DND-41 (cell line): ENCODE results near the gene PFN1.

Experiments
- ATAC-seq: fragments of 200-7000 bp; cut with Tn5 transposase; 3 replicates; pipeline ENCODE4 v1.9.1; 2021; ENCODE audit warnings: low read depth; ENCODE audit not compliant: insufficient read depth
- DNase-seq: peaks from one replicate; pipeline ENCODE4 v3.0.0-alpha.2; 2020
- H2AFZ ChIP-seq: 2 replicates; pipeline ENCODE4 v1.6.0; 2012; ENCODE audit warnings: low read depth, low read length
- H3K27ac ChIP-seq: 2 replicates; pipeline ENCODE4 v1.5.1; 2012; ENCODE audit warnings: low read length, inconsistent platforms
- H3K27me3 ChIP-seq: fragments of 200-600 bp; sonication (generic); 2 replicates; pipeline ENCODE4 v1.6.0; 2012; ENCODE audit warnings: low read length, mild to moderate bottlenecking, inconsistent platforms; ENCODE audit not compliant: insufficient read depth, poor library complexity
- H3K36me3 ChIP-seq: 2 replicates; pipeline ENCODE4 v1.5.1; 2012; ENCODE audit warnings: low read length, inconsistent platforms; ENCODE audit not compliant: insufficient read depth
- H3K4me1 ChIP-seq: 2 replicates; pipeline ENCODE4 v1.5.1; 2012; ENCODE audit warnings: mild to moderate bottlenecking, low read length; ENCODE audit not compliant: insufficient read depth
- H3K4me2 ChIP-seq: 2 replicates; pipeline ENCODE4 v1.6.0; 2012; ENCODE audit warnings: mild to moderate bottlenecking, moderate library complexity, low read length, inconsistent platforms; ENCODE audit not compliant: insufficient read depth
- H3K4me3 ChIP-seq, 2 experiments: fragments of 200-600 bp in 1 of 2; shearing (Covaris generic) in 1 of 2; 2 replicates each; pipeline ENCODE4 v1.5.1; 2012 to 2016; ENCODE audit warnings: inconsistent platforms in 2 of 2, low read length in 2 of 2, mild to moderate bottlenecking in 2 of 2, low read depth in 1 of 2, moderate library complexity in 1 of 2
- H3K79me2 ChIP-seq: 2 replicates; pipeline ENCODE4 v1.6.0; 2012; ENCODE audit warnings: low read length, inconsistent platforms; ENCODE audit not compliant: insufficient read depth
- H3K9ac ChIP-seq: 2 replicates; pipeline ENCODE4 v1.6.0; 2012; ENCODE audit warnings: low read depth, mild to moderate bottlenecking, inconsistent platforms, low read length, moderate library complexity
- H3K9me3 ChIP-seq: 2 replicates; pipeline ENCODE4 v1.5.1; 2012; ENCODE audit warnings: low read length, moderate library complexity, mild to moderate bottlenecking, inconsistent platforms; ENCODE audit not compliant: insufficient read depth, severe bottlenecking
- H4K20me1 ChIP-seq: 2 replicates; pipeline ENCODE4 v1.6.0; 2012; ENCODE audit warnings: low read length; ENCODE audit not compliant: insufficient read depth
- EZH2 ChIP-seq: IDR thresholded peaks from 3 replicates; pipeline ENCODE4 v1.6.1; 2012; ENCODE audit warnings: borderline replicate concordance, low read depth, mild to moderate bottlenecking, moderate library complexity, low read length, inconsistent platforms; ENCODE audit not compliant: severe bottlenecking
- TF ChIP-seq, protein P1 (sequence below): IDR thresholded peaks from 2 replicates; pipeline ENCODE4 v1.5.1; 2012; ENCODE audit warnings: borderline replicate concordance, low read length, moderate library complexity, mild to moderate bottlenecking; ENCODE audit not compliant: poor library complexity, severe bottlenecking; ENCODE audit errors: extremely low read depth

PFN1 gene

DNA sequence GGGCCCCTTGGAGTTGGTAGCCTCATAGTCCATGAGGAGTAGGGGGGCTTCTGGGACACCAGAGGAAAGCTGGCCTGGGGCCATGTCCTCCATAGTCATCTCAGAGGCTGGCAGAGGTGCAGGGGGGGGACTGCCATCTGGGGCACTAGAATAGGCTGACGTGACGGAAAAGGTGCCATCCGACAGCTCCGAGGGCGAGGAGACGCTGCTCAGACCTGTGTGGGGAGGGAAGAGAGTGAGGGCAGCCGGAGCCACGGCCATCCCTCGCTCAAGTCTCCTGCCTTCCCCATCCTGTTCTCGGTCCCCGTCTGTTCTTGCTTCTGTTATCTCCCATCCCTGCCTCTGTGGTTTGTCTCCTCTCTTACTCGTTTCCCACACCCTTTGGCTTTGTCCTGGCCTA is 24.0 kb upstream of the PFN1 start:
- no peak overlapping the region for H2AFZ ChIP-seq
- H3K79me2 ChIP-seq: peaks cover 19% of the 10 kb centered on the region
- H4K20me1 ChIP-seq: peaks cover 4% of the 10 kb centered on the region
- no peak overlapping the region for H3K27ac ChIP-seq
- H3K9ac ChIP-seq: no peak overlapping the region
- peaks cover 19% of the 10 kb centered on the region for H3K4me1 ChIP-seq
- TF ChIP-seq EZH2: no peak
- TF ChIP-seq, protein P1, sequence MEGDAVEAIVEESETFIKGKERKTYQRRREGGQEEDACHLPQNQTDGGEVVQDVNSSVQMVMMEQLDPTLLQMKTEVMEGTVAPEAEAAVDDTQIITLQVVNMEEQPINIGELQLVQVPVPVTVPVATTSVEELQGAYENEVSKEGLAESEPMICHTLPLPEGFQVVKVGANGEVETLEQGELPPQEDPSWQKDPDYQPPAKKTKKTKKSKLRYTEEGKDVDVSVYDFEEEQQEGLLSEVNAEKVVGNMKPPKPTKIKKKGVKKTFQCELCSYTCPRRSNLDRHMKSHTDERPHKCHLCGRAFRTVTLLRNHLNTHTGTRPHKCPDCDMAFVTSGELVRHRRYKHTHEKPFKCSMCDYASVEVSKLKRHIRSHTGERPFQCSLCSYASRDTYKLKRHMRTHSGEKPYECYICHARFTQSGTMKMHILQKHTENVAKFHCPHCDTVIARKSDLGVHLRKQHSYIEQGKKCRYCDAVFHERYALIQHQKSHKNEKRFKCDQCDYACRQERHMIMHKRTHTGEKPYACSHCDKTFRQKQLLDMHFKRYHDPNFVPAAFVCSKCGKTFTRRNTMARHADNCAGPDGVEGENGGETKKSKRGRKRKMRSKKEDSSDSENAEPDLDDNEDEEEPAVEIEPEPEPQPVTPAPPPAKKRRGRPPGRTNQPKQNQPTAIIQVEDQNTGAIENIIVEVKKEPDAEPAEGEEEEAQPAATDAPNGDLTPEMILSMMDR: no peak
- no peak overlapping the region for H3K4me2 ChIP-seq
- no peak overlapping the region for H3K4me3 ChIP-seq
- no peaks in the 10 kb centered on the region for H3K9me3 ChIP-seq
- no peak for DNase-seq
- H3K27me3 ChIP-seq: no peaks in the 10 kb centered on the region
- ATAC-seq: no peak
- H3K36me3 ChIP-seq: peaks cover 74% of the 10 kb centered on the region

DNA sequence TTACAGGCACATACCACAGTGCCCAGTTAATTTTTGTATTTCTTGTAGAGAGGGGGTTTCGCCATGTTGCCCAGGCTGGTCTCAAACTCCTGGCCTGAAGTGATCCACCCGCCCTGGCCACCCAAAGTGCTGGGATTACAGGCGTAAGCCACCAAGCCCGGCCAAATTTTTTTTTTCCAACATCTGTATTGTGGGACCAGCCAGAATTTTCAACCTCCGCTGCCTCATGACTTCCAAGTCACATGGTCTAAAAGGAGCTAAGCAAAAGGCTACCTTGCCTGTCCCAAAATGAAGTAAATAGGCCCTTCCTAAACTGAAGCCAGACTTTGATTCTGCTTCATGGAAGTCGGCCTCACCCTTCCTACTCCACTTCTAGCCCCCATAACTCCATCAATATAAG is 23.5 kb upstream of the PFN1 start:
- no peak overlapping the region for H2AFZ ChIP-seq
- peaks cover 69% of the 10 kb centered on the region for H3K36me3 ChIP-seq
- H3K79me2 ChIP-seq: peaks cover 20% of the 10 kb centered on the region
- no peak overlapping the region for H3K4me3 ChIP-seq
- no peaks in the 10 kb centered on the region for H3K9me3 ChIP-seq
- peaks cover 4% of the 10 kb centered on the region for H4K20me1 ChIP-seq
- no peak overlapping the region for H3K9ac ChIP-seq
- TF ChIP-seq, protein P1: no peak
- TF ChIP-seq EZH2: no peak
- H3K27me3 ChIP-seq: no peaks in the 10 kb centered on the region
- DNase-seq: no peak
- no peak overlapping the region for H3K27ac ChIP-seq
- H3K4me2 ChIP-seq: no peak overlapping the region
- no peak for ATAC-seq
- H3K4me1 ChIP-seq: peaks cover 19% of the 10 kb centered on the region

DNA sequence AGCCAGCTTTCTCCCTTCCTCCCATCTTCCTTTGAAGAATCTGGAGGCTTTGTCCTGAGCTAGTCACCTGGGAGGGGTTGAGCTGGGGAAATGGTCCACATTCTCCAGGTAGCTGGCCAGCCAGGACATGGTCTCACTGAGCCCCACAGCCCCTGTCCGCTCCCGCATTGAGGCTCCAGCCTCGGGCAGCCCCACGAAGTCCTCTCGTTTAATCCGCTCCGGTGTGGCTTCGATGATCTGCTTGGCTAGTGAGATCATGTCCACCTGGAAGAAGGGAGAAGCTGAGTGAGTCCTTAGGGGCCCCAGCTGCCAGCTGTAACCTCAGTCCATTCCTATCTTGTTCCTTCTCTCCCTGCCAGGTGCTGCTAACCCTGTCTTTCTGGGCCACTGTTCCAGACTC is 21.9 kb upstream of the PFN1 start:
- Histone ChIP-seq H3K27ac (no peak overlapping the region), H3K27me3 (no peaks in the 10 kb centered on the region), H3K4me3 (no peak overlapping the region), H3K9ac (no peak overlapping the region), H3K36me3 (peaks cover 64% of the 10 kb centered on the region), H3K4me1 (peaks cover 32% of the 10 kb centered on the region), H2AFZ (no peak overlapping the region), H3K4me2 (no peak overlapping the region), H3K79me2 (peaks cover 34% of the 10 kb centered on the region), H3K9me3 (no peaks in the 10 kb centered on the region), H4K20me1 (peaks cover 4% of the 10 kb centered on the region)
- TF ChIP-seq, protein P1: no peak
- no peak for TF ChIP-seq EZH2
- ATAC-seq: no peak
- no peak for DNase-seq

DNA sequence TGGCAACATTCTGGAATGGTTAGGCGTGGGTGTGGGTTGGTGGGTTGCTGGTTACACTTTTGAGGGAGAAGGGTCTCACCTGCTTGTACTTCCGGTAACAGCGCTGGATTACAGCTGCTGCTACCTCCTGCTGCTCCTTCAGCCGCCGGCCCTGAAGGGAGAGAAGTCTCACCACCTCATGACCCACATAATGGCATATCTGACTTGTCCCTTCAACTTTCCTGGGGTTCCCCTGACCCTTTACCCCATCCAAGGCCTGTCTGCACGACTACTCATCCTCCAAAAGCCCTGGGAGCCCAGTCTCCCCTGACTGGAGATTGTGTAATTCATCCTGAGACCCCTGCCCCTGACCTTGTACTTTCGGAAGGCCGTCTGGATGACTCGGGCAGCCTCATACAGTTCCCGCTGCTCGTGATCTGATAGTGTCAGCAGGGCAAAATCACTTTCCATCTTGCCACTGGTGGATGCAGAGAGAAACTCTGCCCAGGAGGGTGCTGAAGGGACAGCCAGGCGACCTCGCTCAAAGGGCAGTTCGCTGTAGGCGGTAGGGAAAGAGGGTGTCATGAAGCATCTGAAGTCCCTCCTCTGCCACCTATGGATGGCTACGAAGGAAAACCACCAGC is 21.3 kb upstream of the PFN1 start:
- Histone ChIP-seq H3K36me3 (peaks cover 58% of the 10 kb centered on the region), H3K27ac (peak overlapping the region; percentile 53; the same call in 1 of the 2 replicates), H3K9ac (peak overlapping the region; percentile 87; the same call in 1 of the 2 replicates), H3K79me2 (peaks cover 35% of the 10 kb centered on the region), H3K27me3 (no peaks in the 10 kb centered on the region), H3K4me2 (peak overlapping the region; percentile 99), H4K20me1 (peaks cover 4% of the 10 kb centered on the region), H3K4me1 (peaks cover 32% of the 10 kb centered on the region), H3K9me3 (no peaks in the 10 kb centered on the region), H3K4me3 (no peak overlapping the region), H2AFZ (no peak overlapping the region)
- no peak for TF ChIP-seq EZH2
- TF ChIP-seq, protein P1: no peak
- no peak for ATAC-seq
- DNase-seq: no peak
